Activated CD4-positive, alpha-beta T cell treated with anti-CD3 and anti-CD28 coated beads, Interleukin-2, amount 10 ng/mL, durations not matched to agents 7 days and 5 days (primary cell): Measurements from ENCODE around the gene CHRNB2. TPM values are rescaled to one million over a fixed set of nuclear protein-coding genes. Genes with fewer than 3 reads are reported as not detected.

Source experiments
- CTCF ChIA-PET: fragments of 350-600 bp; sonication (Branson Sonifier 250); formaldehyde crosslinking; loops from one replicate; lab custom pipeline; 2021; ENCODE audit warnings: antibody characterized with exemption; lab: Charles Lee
- POLR2A ChIA-PET: fragments of 350-600 bp; sonication (Branson Sonifier 250); formaldehyde crosslinking; loops from one replicate; lab custom pipeline; 2021; ENCODE audit warnings: antibody characterized with exemption; lab: Charles Lee
- DNase-seq: peaks from one replicate; pipeline ENCODE4 v3.0.0-alpha.2; 2020
- H3K27ac Mint-ChIP-seq: one replicate; pipeline ENCODE4 v1.8.0; 2021; ENCODE audit warnings: mild to moderate bottlenecking, moderate library complexity, mixed read lengths
- H3K27me3 Mint-ChIP-seq: one replicate; pipeline ENCODE4 v1.8.0; 2021; ENCODE audit warnings: mixed read lengths
- H3K36me3 Mint-ChIP-seq: one replicate; pipeline ENCODE4 v1.8.0; 2021; ENCODE audit warnings: low read depth, mixed read lengths
- H3K4me1 Mint-ChIP-seq: one replicate; pipeline ENCODE4 v1.8.0; 2021; ENCODE audit warnings: mixed read lengths
- H3K4me3 Mint-ChIP-seq: one replicate; pipeline ENCODE4 v1.8.0; 2021; ENCODE audit warnings: mild to moderate bottlenecking, moderate library complexity, mixed read lengths
- H3K9me3 Mint-ChIP-seq: one replicate; pipeline ENCODE4 v1.8.0; 2021; ENCODE audit warnings: mixed read lengths
- total RNA-seq, 2 experiments: library from RNA; stranded (reverse); gene quantifications; one replicate each; pipeline ENCODE4 v1.2.3, GENCODE V29; 2021

CHRNB2 gene
- total RNA-seq, 2 experiments from 2014 or later = not detected

- peaks cover 25% of the 10 kb centered on the region for H3K36me3 Mint-ChIP-seq
- H3K4me1 Mint-ChIP-seq = peaks cover 60% of the 10 kb centered on the region
- ChIA-PET POLR2A (no interaction called here), CTCF (no interaction called here)
- no peaks in the 10 kb centered on the region for H3K9me3 Mint-ChIP-seq
- H3K27ac Mint-ChIP-seq = peak overlapping the region; percentile 75
- H3K4me3 Mint-ChIP-seq = no peak overlapping the region
- no peak for DNase-seq
- no peaks in the 10 kb centered on the region for H3K27me3 Mint-ChIP-seq
These were observed 54.3 kb downstream of the CHRNB2 start for GRCh38 chr1:154621875-154622274.

- Mint-ChIP-seq H3K4me3 (no peak overlapping the region), H3K9me3 (no peaks in the 10 kb centered on the region), H3K36me3 (peaks cover 26% of the 10 kb centered on the region), H3K27ac (peak overlapping the region; percentile 66), H3K4me1 (peaks cover 57% of the 10 kb centered on the region), H3K27me3 (no peaks in the 10 kb centered on the region)
- no peak for DNase-seq
- ChIA-PET CTCF (no interaction called here), POLR2A (no interaction called here)
These were observed 55.0 kb downstream of the CHRNB2 start for GRCh38 chr1:154622503-154623039.

- peaks cover 59% of the 10 kb centered on the region for H3K4me1 Mint-ChIP-seq
- H3K4me3 Mint-ChIP-seq = no peak overlapping the region
- peaks cover 26% of the 10 kb centered on the region for H3K36me3 Mint-ChIP-seq
- no peaks in the 10 kb centered on the region for H3K27me3 Mint-ChIP-seq
- no peak overlapping the region for H3K27ac Mint-ChIP-seq
- ChIA-PET CTCF (interaction anchor here (0.7 kb wide), 1 partner anchor 220 kb away, joined by 3 read pairs; no protein-coding TSS in a partner anchor), POLR2A (no interaction called here)
- no peaks in the 10 kb centered on the region for H3K9me3 Mint-ChIP-seq
- DNase-seq = no peak
These were observed 55.8 kb downstream of the CHRNB2 start for GRCh38 chr1:154623358-154623757.

DNA sequence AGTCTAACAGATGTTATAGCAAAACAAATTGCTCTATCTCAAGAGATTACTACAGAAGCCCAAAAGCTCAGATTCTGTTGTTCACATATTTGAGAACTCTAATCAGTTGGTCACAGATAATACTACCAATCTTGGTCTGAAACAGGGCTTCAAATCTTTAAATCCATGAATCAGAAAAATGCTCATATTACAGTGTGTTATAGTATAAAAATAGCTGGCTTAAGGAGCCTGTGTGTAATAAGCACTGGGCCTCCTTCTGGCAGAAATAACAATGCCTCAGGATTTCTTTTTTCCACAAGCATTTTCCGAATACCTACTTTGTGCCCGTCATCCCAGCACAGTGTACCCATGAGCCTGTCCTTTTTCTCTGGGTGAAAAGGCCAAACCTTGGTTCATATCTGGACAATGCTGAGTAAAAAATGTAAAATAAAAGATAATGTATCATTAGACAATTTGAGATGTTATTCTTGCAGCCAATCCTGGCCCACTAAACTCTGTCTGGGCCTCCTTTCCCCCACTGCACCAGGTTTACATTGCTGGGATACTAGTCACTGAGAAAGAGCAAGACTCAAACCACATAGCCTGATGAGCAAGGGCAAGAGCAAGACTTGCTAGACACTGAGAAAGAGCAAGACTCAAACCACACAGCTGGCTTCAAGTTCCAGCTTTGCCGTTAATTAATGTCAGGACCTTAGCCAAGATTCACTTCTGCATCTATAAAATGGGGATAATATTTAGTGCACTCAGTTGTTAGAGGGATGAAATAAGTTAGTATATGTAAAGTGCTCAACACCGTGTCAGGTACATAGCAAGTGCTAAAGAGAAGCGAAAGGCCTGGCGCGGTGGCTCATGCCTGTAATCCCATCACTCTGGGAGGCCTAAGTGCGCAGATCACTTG lies 57.4 kb downstream of the CHRNB2 start:
- POLR2A ChIA-PET = interaction anchor here (0.6 kb wide), 1 partner anchor 235 kb away, joined by 4 read pairs; no protein-coding TSS in a partner anchor
- Mint-ChIP-seq H3K27ac (no peak overlapping the region), H3K27me3 (no peaks in the 10 kb centered on the region), H3K9me3 (peaks cover 12% of the 10 kb centered on the region), H3K4me3 (peak overlapping the region; percentile 21), H3K4me1 (peaks cover 59% of the 10 kb centered on the region), H3K36me3 (peaks cover 27% of the 10 kb centered on the region)
- CTCF ChIA-PET = interaction anchor here (0.6 to 0.8 kb wide), 2 partner anchors 7 to 15 kb away, joined by 3 to 4 read pairs; no protein-coding TSS in a partner anchor
- DNase-seq = no peak

- Mint-ChIP-seq H3K36me3 (peaks cover 27% of the 10 kb centered on the region), H3K4me1 (peaks cover 52% of the 10 kb centered on the region), H3K27me3 (peaks cover 8% of the 10 kb centered on the region), H3K27ac (peak overlapping the region; percentile 100), H3K4me3 (peak overlapping the region; percentile 100), H3K9me3 (peaks cover 13% of the 10 kb centered on the region)
- ChIA-PET POLR2A (no interaction called here), CTCF (interaction anchor here (0.6 to 1.5 kb wide), 3 partner anchors 16 to 273 kb away, joined by 3 to 6 read pairs (median 3); no protein-coding TSS in a partner anchor)
- peak; percentile 36 for DNase-seq
These were observed 59.1 kb downstream of the CHRNB2 start for GRCh38 chr1:154626456-154627256.

DNA sequence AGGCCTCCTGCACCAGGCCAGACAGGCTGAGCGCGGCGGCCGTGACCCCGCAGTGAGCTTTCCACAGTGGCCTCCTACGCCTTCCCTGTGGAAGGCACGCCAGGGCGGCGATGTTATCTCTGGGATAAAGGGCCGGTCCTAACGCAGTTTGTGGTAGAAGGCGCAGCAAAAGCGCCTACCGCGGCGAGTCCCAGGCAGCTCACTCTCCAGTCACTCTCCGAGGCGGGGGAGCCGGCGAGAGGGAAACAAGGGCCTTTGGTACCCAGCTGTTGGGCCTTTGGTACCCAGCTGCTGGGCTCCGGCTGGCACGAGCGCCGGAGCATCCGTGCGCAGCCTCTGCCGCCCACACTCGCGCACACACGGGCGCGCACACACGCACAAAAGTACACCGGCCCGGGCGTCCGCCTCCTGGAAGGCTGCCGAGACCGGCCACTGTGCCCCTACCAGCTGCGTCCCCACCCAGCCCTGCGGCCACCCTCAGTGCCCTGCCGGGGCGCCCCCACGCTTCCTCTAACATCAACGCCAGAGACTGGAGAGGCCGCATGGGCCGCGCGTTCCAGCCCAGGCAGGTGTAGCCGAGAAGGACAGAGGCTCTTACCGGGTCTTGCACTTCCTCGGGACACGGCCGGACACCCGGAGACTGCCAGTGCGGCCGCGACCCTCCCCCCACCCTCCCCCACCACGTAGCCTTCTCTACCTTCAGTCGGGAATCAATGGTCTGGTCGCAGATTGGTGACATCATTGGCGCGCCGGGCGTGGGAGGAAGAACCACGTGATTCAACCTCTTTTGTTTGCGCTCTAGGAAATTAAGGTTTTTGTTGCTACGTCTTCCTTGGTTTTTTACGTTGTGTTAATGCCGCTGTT lies 59.9 kb downstream of the CHRNB2 start:
- peaks cover 44% of the 10 kb centered on the region for H3K4me1 Mint-ChIP-seq
- POLR2A ChIA-PET = no interaction called here
- peak overlapping the region; percentile 100 for H3K4me3 Mint-ChIP-seq
- peak overlapping the region; percentile 100 for H3K27ac Mint-ChIP-seq
- CTCF ChIA-PET = interaction anchor here (1.5 kb wide), 1 partner anchor 17 kb away, joined by 6 read pairs; no protein-coding TSS in a partner anchor
- H3K9me3 Mint-ChIP-seq = peaks cover 13% of the 10 kb centered on the region
- peaks cover 27% of the 10 kb centered on the region for H3K36me3 Mint-ChIP-seq
- DNase-seq = peak; percentile 94
- H3K27me3 Mint-ChIP-seq = peaks cover 15% of the 10 kb centered on the region

DNA sequence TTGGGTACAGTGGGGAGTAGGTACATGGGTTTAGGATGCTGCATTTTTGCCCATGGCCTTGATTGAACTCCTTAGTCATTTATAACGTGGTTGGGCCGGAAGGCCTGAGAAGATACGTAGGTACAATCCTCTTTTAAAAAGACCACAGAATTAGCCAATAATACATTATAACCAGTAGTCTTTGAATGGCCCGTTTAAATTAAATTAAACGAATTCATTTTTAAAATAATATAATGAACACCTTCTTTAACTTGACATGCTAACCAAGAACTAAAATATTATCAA lies 60.5 kb downstream of the CHRNB2 start:
- Mint-ChIP-seq H3K27me3 (peaks cover 16% of the 10 kb centered on the region), H3K9me3 (peaks cover 13% of the 10 kb centered on the region), H3K4me3 (peak overlapping the region; percentile 100), H3K36me3 (peaks cover 24% of the 10 kb centered on the region), H3K27ac (peak overlapping the region; percentile 100), H3K4me1 (peaks cover 38% of the 10 kb centered on the region)
- ChIA-PET CTCF (interaction anchor here (1.5 kb wide), 1 partner anchor 18 kb away, joined by 6 read pairs; no protein-coding TSS in a partner anchor), POLR2A (interaction anchor here (1.0 kb wide), 1 partner anchor 17 kb away, joined by 3 read pairs; no protein-coding TSS in a partner anchor)
- no peak for DNase-seq

- Mint-ChIP-seq H3K27ac (peak overlapping the region; percentile 100), H3K36me3 (peaks cover 20% of the 10 kb centered on the region), H3K4me1 (peaks cover 33% of the 10 kb centered on the region), H3K4me3 (peak overlapping the region; percentile 35), H3K27me3 (peaks cover 18% of the 10 kb centered on the region), H3K9me3 (peaks cover 13% of the 10 kb centered on the region)
- no peak for DNase-seq
- ChIA-PET CTCF (no interaction called here), POLR2A (interaction anchor here (1.0 kb wide), 1 partner anchor 18 kb away, joined by 3 read pairs; no protein-coding TSS in a partner anchor)
These were observed 61.6 kb downstream of the CHRNB2 start for GRCh38 chr1:154629061-154629674.

Other genes with a start within 250 kb of the CHRNB2 start
- not detected for gene AQP10, start 246.7 kb upstream of the CHRNB2 start, total RNA-seq
- 100 to 1,000 TPM; 135 to 138 TPM for gene ATP8B2, start 242.3 kb upstream of the CHRNB2 start, total RNA-seq
- gene IL6R, start 162.4 kb upstream of the CHRNB2 start, total RNA-seq = 1 to 10 TPM; 9.1 to 9.3 TPM
- gene TDRD10, start 65.6 kb upstream of the CHRNB2 start, total RNA-seq = not detected
- gene SHE, start 65.4 kb upstream of the CHRNB2 start, total RNA-seq = not detected
- gene UBE2Q1, start 9.1 kb upstream of the CHRNB2 start, total RNA-seq = 100 to 1,000 TPM; 106 to 131 TPM
- gene ADAR, start 40.4 kb downstream of the CHRNB2 start, total RNA-seq = 100 to 1,000 TPM; 384 to 394 TPM